GM10248 (cell line): ENCODE measurements around the gene NXPH4.

ENCODE experiments used
- CTCF ChIA-PET: fragments of 300-600 bp; sonication (Branson Sonifier 250); formaldehyde crosslinking; extraction: SDS; loops from one replicate; lab custom pipeline; 2021; ENCODE audit warnings: antibody characterized with exemption; lab: Yijun Ruan, JAX
- POLR2A ChIA-PET: fragments of 350-650 bp; sonication (Branson Sonifier 250); formaldehyde crosslinking; extraction: SDS; loops from one replicate; lab custom pipeline; 2020; ENCODE audit warnings: antibody characterized with exemption; lab: Yijun Ruan, JAX
- DNase-seq: peaks from one replicate; pipeline ENCODE4 v3.0.0; 2012; ENCODE audit errors: extremely low spot score
- CTCF ChIP-seq: IDR thresholded peaks from 2 replicates; pipeline ENCODE4 v1.5.1; 2012; ENCODE audit warnings: mild to moderate bottlenecking, low read depth; ENCODE audit errors: extremely low read depth, missing control alignments, control extremely low read depth

The NXPH4 gene

DNA sequence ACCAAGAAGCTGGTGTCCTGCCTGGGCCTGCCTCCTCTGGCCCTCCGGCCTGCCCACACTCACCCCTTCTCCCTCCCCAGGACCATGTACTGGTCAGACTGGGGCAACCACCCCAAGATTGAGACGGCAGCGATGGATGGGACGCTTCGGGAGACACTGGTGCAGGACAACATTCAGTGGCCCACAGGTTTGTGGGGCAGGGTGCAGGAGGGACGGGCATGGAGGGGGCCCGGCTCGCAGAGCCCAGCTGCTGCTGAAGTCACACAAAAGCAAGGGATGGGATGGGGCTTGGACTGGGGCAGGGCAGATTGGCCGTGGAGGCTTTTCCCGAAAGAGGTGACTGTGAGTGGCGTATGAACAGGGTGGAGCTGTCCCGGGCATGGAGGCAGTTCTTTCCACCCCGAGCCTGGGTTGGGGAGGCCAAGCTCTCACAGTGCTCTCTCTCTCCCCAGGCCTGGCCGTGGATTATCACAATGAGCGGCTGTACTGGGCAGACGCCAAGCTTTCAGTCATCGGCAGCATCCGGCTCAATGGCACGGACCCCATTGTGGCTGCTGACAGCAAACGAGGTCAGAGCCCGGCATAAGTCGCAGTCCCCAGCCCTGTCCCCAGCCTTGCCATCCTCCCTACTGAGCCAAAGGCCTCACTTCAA, 7.8 kb upstream of the NXPH4 start:
- no peak for DNase-seq
- POLR2A ChIA-PET = no interaction called here
- CTCF ChIA-PET = interaction anchor here (1.2 to 2.8 kb wide), 3 partner anchors 17 to 32 kb away, joined by 4 to 11 read pairs (median 9); no protein-coding TSS in a partner anchor
- TF ChIP-seq CTCF = no peak

- TF ChIP-seq CTCF = no peak
- ChIA-PET CTCF (interaction anchor here (1.3 to 2.8 kb wide), 2 partner anchors 29 to 33 kb away, joined by 4 to 11 read pairs; no protein-coding TSS in a partner anchor), POLR2A (no interaction called here)
- DNase-seq = no peak
Observed at GRCh38 chr12:57209916-57210315, 6.7 kb upstream of the NXPH4 start.

DNA sequence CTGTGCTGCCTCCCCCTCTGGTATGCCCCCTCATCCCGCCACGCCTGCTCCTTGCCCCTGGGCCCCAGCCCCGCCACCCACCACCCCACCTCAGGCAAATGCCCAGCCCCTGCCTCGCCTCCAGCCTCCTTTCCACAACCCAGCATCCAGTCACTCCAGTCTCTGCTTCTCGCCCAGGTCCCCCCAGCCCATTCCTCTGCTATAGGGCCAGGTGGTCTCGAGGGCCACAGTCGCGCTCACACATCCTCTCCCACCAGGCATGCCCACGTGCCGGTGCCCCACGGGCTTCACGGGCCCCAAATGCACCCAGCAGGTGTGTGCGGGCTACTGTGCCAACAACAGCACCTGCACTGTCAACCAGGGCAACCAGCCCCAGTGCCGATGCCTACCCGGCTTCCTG, 6.1 kb upstream of the NXPH4 start:
- POLR2A ChIA-PET = no interaction called here
- TF ChIP-seq CTCF = no peak
- CTCF ChIA-PET = interaction anchor here (1.3 to 2.8 kb wide), 2 partner anchors 28 to 32 kb away, joined by 4 to 11 read pairs; no protein-coding TSS in a partner anchor
- DNase-seq = no peak

GRCh38 chr12:57210926-57211692, 5.5 kb upstream of the NXPH4 start:
- ChIA-PET POLR2A (no interaction called here), CTCF (interaction anchor here (1.3 to 2.8 kb wide), 2 partner anchors 28 to 31 kb away, joined by 4 to 11 read pairs; no protein-coding TSS in a partner anchor)
- no peak for TF ChIP-seq CTCF
- no peak for DNase-seq

- no peak for DNase-seq
- no peak for TF ChIP-seq CTCF
- ChIA-PET CTCF (interaction anchor here (1.1 to 5.3 kb wide), 9 partner anchors 11 to 275 kb away, joined by 3 to 403 read pairs (median 11); partner anchors contain the start of genes SHMT2 and STAC3), POLR2A (no interaction called here)
Observed at GRCh38 chr12:57211791-57212700, 4.5 kb upstream of the NXPH4 start.

DNA sequence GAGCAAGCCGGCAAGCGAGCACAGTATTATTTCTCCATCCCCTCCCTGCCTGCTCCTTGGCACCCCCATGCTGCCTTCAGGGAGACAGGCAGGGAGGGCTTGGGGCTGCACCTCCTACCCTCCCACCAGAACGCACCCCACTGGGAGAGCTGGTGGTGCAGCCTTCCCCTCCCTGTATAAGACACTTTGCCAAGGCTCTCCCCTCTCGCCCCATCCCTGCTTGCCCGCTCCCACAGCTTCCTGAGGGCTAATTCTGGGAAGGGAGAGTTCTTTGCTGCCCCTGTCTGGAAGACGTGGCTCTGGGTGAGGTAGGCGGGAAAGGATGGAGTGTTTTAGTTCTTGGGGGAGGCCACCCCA, 3.9 kb upstream of the NXPH4 start:
- DNase-seq = no peak
- ChIA-PET POLR2A (no interaction called here), CTCF (interaction anchor here (0.6 to 5.3 kb wide), 24 partner anchors 10 to 274 kb away, joined by 3 to 403 read pairs (median 6); partner anchors contain the start of genes GLI1, INHBE, NEMP1 and SHMT2)
- TF ChIP-seq CTCF = no peak
